ENCODE results near the gene NF2. TPM values are rescaled to one million over a fixed set of nuclear protein-coding genes. Genes with fewer than 3 reads are reported as not detected.

Gene NF2
- total RNA-seq, 1 experiment from 2014 or later = 132 TPM

DNA sequence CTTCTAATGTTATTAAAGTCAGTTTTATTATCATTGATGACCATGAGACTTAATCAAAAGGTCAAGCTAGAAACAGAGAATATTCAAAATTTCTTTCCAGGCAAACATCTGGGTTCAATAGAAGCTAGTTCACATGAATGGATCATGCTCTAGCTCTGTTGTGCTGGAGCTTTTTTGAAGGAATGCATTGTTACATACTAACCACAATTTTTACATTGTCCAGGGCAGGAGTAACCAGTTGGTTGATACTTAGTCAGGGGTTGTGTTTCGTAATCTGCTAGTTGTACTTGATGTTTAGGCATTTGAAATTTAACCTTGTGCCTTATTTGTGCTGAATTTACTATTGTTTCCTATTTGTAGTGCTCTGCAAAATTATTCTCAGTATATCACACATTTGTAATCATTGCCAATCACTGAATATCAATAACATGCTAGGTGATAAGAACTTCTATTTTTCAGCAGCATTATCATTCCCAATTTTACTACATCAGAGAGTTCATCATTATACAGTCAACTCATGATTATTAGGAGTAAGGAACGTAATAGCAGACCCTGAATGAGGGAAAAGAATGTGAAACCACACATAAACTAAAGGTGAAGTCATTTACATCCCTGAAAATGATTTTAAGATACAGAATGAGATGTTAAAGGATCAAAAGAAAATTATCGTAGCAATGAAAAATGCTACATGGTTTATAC, 23.2 kb downstream of the NF2 start:
- Mint-ChIP-seq H3K36me3 (ENCODE audit: insufficient read depth, unreplicated experiment) (peaks cover 23% of the 10 kb centered on the region), H3K27me3 (ENCODE audit: unreplicated experiment) (no peaks in the 10 kb centered on the region), H3K4me1 (ENCODE audit: low read depth, unreplicated experiment) (peaks cover 69% of the 10 kb centered on the region), H3K27ac (ENCODE audit: unreplicated experiment) (peak overlapping the region; percentile 98), H3K4me3 (ENCODE audit: low read depth, unreplicated experiment) (peak overlapping the region; percentile 50), H3K9me3 (ENCODE audit: low read depth, unreplicated experiment) (no peaks in the 10 kb centered on the region)
- intact Hi-C loops (cut with micrococcal nuclease; ENCODE audit: unreplicated experiment) = no loop called here
- BruUV-seq (replicated peaks) = no TSS peak
- peak; percentile 30 for DNase-seq
- CTCF ChIA-PET = interaction anchor here (0.5 to 1.7 kb wide), 6 partner anchors 8 to 33 kb away, joined by 3 to 12 read pairs (median 3); partner anchors contain the start of gene NF2
- TF ChIP-seq CTCF (IDR thresholded peaks at IDR 0.05; ENCODE audit: unreplicated experiment) = no peak

DNA sequence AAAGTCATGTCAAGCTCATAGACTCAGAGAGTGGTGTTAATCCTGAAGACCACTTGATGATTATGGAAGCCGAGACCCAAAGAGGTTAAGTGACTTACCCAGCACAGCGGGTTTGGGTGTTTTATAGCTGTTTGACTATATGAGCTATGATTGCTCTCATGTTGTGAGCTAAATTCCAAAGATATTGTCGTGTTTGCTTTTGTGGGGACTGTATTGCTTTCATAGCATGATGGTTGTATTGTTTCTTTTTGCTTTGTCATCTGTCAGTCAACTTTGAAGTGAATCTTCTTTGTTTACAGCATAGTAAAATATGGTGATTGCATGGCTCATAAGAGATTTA, 23.7 kb downstream of the NF2 start:
- intact Hi-C loops (cut with micrococcal nuclease; ENCODE audit: unreplicated experiment) = no loop called here
- Mint-ChIP-seq H3K4me3 (ENCODE audit: low read depth, unreplicated experiment) (no peak overlapping the region), H3K27me3 (ENCODE audit: unreplicated experiment) (no peaks in the 10 kb centered on the region), H3K4me1 (ENCODE audit: low read depth, unreplicated experiment) (peaks cover 69% of the 10 kb centered on the region), H3K27ac (ENCODE audit: unreplicated experiment) (peak overlapping the region; percentile 98), H3K36me3 (ENCODE audit: insufficient read depth, unreplicated experiment) (peaks cover 22% of the 10 kb centered on the region), H3K9me3 (ENCODE audit: low read depth, unreplicated experiment) (no peaks in the 10 kb centered on the region)
- no peak for DNase-seq
- CTCF ChIA-PET = interaction anchor here (1.7 kb wide), 1 partner anchor 9 kb away, joined by 12 read pairs; no protein-coding TSS in a partner anchor
- BruUV-seq (replicated peaks) = no TSS peak
- TF ChIP-seq CTCF (IDR thresholded peaks at IDR 0.05; ENCODE audit: unreplicated experiment) = no peak

DNA sequence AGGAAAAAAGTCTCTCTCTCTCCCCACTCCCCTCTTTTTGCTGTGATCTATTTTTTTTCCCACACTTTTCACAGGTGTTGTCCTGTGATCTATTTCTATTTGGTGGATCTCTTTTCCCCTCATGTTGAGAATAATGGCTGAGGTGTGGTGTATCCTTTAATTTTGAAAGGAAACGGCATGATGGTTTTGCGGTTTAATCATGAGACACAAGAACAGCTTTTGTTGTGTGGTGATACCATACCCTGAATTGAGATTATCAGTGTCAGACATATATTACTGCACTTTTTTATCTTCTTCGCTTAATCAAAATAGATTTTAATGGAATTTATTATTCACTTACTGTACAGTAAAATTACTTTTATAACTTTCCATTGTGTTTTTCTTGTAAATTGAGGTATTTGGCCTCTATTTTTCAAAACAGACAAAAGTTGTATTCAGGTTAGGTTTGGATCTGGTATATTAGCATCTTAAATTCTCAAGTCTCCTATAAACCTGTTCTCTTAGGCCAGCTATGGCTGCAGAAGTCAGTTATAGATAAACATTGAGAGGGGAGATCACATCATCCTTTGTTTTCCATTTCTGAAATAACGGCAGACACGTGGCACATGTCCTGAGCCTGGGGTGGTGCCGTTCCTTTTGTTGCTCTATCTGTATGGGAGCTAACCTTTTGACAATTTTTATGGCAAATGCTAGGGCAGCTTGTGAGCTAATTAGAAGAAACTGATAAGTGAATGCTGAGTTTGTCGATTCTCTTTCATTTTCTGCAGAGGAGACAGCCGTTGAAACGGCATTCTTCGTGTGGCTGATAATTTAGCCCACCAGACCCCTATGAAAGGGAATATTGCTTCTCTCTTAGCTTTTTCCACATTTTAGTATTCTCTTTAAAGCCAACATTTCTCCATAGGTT, 25.8 kb downstream of the NF2 start:
- Mint-ChIP-seq H3K4me3 (ENCODE audit: low read depth, unreplicated experiment) (no peak overlapping the region), H3K27ac (ENCODE audit: unreplicated experiment) (no peak overlapping the region), H3K36me3 (ENCODE audit: insufficient read depth, unreplicated experiment) (peaks cover 25% of the 10 kb centered on the region), H3K9me3 (ENCODE audit: low read depth, unreplicated experiment) (no peaks in the 10 kb centered on the region), H3K4me1 (ENCODE audit: low read depth, unreplicated experiment) (peaks cover 73% of the 10 kb centered on the region), H3K27me3 (ENCODE audit: unreplicated experiment) (no peaks in the 10 kb centered on the region)
- no peak for DNase-seq
- BruUV-seq (replicated peaks) = no TSS peak
- TF ChIP-seq CTCF (IDR thresholded peaks at IDR 0.05; ENCODE audit: unreplicated experiment) = no peak
- CTCF ChIA-PET = no interaction called here
- intact Hi-C loops (cut with micrococcal nuclease; ENCODE audit: unreplicated experiment) = no loop called here

GRCh38 chr22:29629903-29630516, 26.6 kb downstream of the NF2 start:
- intact Hi-C loops (cut with micrococcal nuclease; ENCODE audit: unreplicated experiment) = loop anchor here (10.0 kb wide), 1 partner anchor 375 kb away; no protein-coding TSS in a partner anchor

More at GRCh38 chr22:29629903-29630516, 26.6 kb downstream of the NF2 start:
- H3K4me1 Mint-ChIP-seq (ENCODE audit: low read depth, unreplicated experiment) = peaks cover 65% of the 10 kb centered on the region
- no peak overlapping the region for H3K27ac Mint-ChIP-seq (ENCODE audit: unreplicated experiment)
- no peak overlapping the region for H3K4me3 Mint-ChIP-seq (ENCODE audit: low read depth, unreplicated experiment)
- H3K9me3 Mint-ChIP-seq (ENCODE audit: low read depth, unreplicated experiment) = no peaks in the 10 kb centered on the region
- BruUV-seq (replicated peaks) = no TSS peak
- H3K36me3 Mint-ChIP-seq (ENCODE audit: insufficient read depth, unreplicated experiment) = peaks cover 21% of the 10 kb centered on the region
- no peaks in the 10 kb centered on the region for H3K27me3 Mint-ChIP-seq (ENCODE audit: unreplicated experiment)
- CTCF ChIA-PET = no interaction called here
- TF ChIP-seq CTCF (IDR thresholded peaks at IDR 0.05; ENCODE audit: unreplicated experiment) = no peak
- DNase-seq = no peak

All from Calu3 (cell line).